HepG2 (cell line): ENCODE data around the gene COMMD4. TPM values are rescaled to one million over a fixed set of nuclear protein-coding genes. Genes with fewer than 3 reads are reported as not detected.

ENCODE experiments used
- ATAC-seq: fragments of 200-7000 bp; cut with Tn5 transposase; 3 replicates; pipeline ENCODE4 v1.9.1; 2020; ENCODE audit warnings: mild to moderate bottlenecking, moderate library complexity
- BruUV-seq: library from RNA; stranded (reverse); fragments of 400-500 nt; replicated peaks from 2 replicates; lab custom pipeline; 2021; lab: Mats Ljungman, UMichigan
- CTCF ChIA-PET: fragments of 300-600 bp; formaldehyde crosslinking; extraction: SDS; loops from one replicate; lab custom pipeline; 2021; ENCODE audit warnings: low total read pairs, inconsistent platforms, low intra/inter-chr PET ratio; lab: Yijun Ruan, JAX
- POLR2A ChIA-PET: fragments of 350-600 bp; sonication (Branson Sonifier 250); formaldehyde crosslinking; loops from one replicate; lab custom pipeline; 2020; ENCODE audit warnings: antibody characterized with exemption, inconsistent platforms; lab: Yijun Ruan, JAX
- DNase-seq: peaks from one replicate; pipeline ENCODE4 v3.0.0-alpha.2; 2015; ENCODE audit warnings: low spot score
- FAIRE-seq: peaks from 3 replicates; lab custom pipeline; 2011; peaks lifted over from hg19 to GRCh38; lab: Jason Lieb, UNC
- H2AFZ ChIP-seq: one replicate; pipeline ENCODE4 v1.6.1; 2011; ENCODE audit warnings: low read length, inconsistent platforms
- H3K27ac ChIP-seq: fragments of 300-600 bp; 3 replicates; pipeline ENCODE4 v1.8.0; 2011; ENCODE audit warnings: mixed run types, mild to moderate bottlenecking, mixed read lengths, low read length, inconsistent platforms; ENCODE audit not compliant: insufficient read depth; ENCODE audit errors: extremely low read length
- H3K27me3 ChIP-seq, 2 experiments: fragments of 200-600 bp in 1 of 2; 2 replicates in 1 of 2; 3 replicates in 1 of 2; pipeline versions ENCODE4 v1.6.0 to v1.8.0; 2011; ENCODE audit warnings: low read length in 2 of 2, mild to moderate bottlenecking in 2 of 2, moderate library complexity in 2 of 2, inconsistent platforms in 1 of 2; ENCODE audit not compliant: insufficient read depth in 2 of 2, control insufficient read depth in 1 of 2
- H3K36me3 ChIP-seq, 2 experiments: fragments of 200-600 bp in 1 of 2; replicated peaks in 1 of 2; 2 replicates in 1 of 2; 3 replicates in 1 of 2; pipeline versions ENCODE4 v1.5.1 to v1.8.0; 2011; ENCODE audit warnings: low read length in 2 of 2, inconsistent platforms in 1 of 2; ENCODE audit not compliant: insufficient read depth in 2 of 2, control insufficient read depth in 1 of 2
- H3K4me1 ChIP-seq: 2 replicates; pipeline ENCODE4 v1.5.1; 2012; ENCODE audit warnings: low read length, inconsistent platforms; ENCODE audit not compliant: insufficient read depth
- H3K4me2 ChIP-seq: 2 replicates; pipeline ENCODE4 v1.6.0; 2011; ENCODE audit warnings: low read depth, low read length, inconsistent platforms
- H3K4me3 ChIP-seq, 3 experiments: fragments of 200-600 bp in 1 of 3; sonication (generic), shearing (Covaris generic) in 1 of 3; replicated peaks in 1 of 3; 2 replicates each; pipeline ENCODE4 v1.5.1; 2011 to 2016; ENCODE audit warnings: low read length in 3 of 3, inconsistent platforms in 2 of 3, low read depth in 2 of 3, mild to moderate bottlenecking in 2 of 3, control low read depth in 1 of 3, mixed read lengths in 1 of 3; ENCODE audit not compliant: insufficient read depth in 1 of 3
- H3K79me2 ChIP-seq: one replicate; pipeline ENCODE4 v1.6.1; 2011; ENCODE audit warnings: low read length, inconsistent platforms; ENCODE audit not compliant: insufficient read depth
- H3K9ac ChIP-seq: 2 replicates; pipeline ENCODE4 v1.6.0; 2011; ENCODE audit warnings: mild to moderate bottlenecking, low read depth, low read length, inconsistent platforms; ENCODE audit not compliant: insufficient read depth
- H3K9me3 ChIP-seq: 2 replicates; pipeline ENCODE4 v1.5.1; 2012; ENCODE audit warnings: mild to moderate bottlenecking, low read length
- H4K20me1 ChIP-seq: 2 replicates; pipeline ENCODE4 v1.6.0; 2011; ENCODE audit warnings: inconsistent platforms, mild to moderate bottlenecking, low read length, moderate library complexity; ENCODE audit not compliant: insufficient read depth
- ATF7 ChIP-seq, 2 experiments: fragments of 450-650 bp in 1 of 2; sonication (generic) in 1 of 2; formaldehyde crosslinking in 1 of 2; IDR thresholded peaks; 2 replicates each; pipeline versions ENCODE4 v1.4.0 to v1.6.1; 2016 to 2020; ENCODE audit warnings: antibody characterized with exemption in 1 of 2, mild to moderate bottlenecking in 1 of 2, missing genetic modification reagents in 1 of 2
- CBX2 ChIP-seq, 2 experiments: fragments of 200-600 bp in 1 of 2; sonication (generic); formaldehyde crosslinking in 1 of 2; IDR thresholded peaks; 2 replicates each; pipeline versions ENCODE4 v1.7.0 to v1.8.1; 2018 to 2022; ENCODE audit warnings: low read depth in 2 of 2, low read length in 1 of 2, mild to moderate bottlenecking in 1 of 2, missing genetic modification reagents in 1 of 2
- ZNF337 ChIP-seq: sonication (generic); formaldehyde crosslinking; IDR thresholded peaks from 2 replicates; pipeline ENCODE4 v1.5.1; 2020; ENCODE audit warnings: missing genetic modification reagents, low read depth, mild to moderate bottlenecking, borderline replicate concordance
- WGBS: methylation state at CpG from one replicate; pipeline ENCODE4 v1.1.6; 2017; ENCODE audit warnings: low lambda C conversion rate; 5-methylcytosine and 5-hydroxymethylcytosine counted together
- in situ Hi-C: cut with HindIII; loops from 2 replicates; pipeline ENCODE4 v1.10.0; 2017; ENCODE audit warnings: low pct_unique_long_range_greater_than_20kb; ENCODE audit not compliant: extremely low pct_ligation_motif_present
- intact Hi-C: fragments of 100-400 bp; cut with micrococcal nuclease; formaldehyde crosslinking; loops from one replicate; pipeline ENCODE4 v1.10.0; 2022; ENCODE audit not compliant: unreplicated experiment
- polyA plus RNA-seq, 8 experiments: library from polyadenylated mRNA; depleted of rRNA in 3 of 8; stranded (reverse) in 7 of 8; unstranded in 1 of 8; fragments of >200 nt; fragmentation: Illumina TruSeq in 4 of 8; extraction: Trizol in 4 of 8; gene quantifications; 2 replicates each; pipeline versions ENCODE4 v1.2.1 to v1.2.3, GENCODE V29; 2011 to 2016; ENCODE audit warnings: low read depth in 4 of 8, missing spikeins in 1 of 8, mixed read lengths in 1 of 8; ENCODE audit not compliant: insufficient read depth in 1 of 8
- total RNA-seq, 5 experiments: library from RNA; depleted of rRNA; stranded (reverse); fragments of >200 nt; fragmentation: Illumina TruSeq; extraction: Trizol; gene quantifications; 2 replicates each; pipeline ENCODE4 v1.2.3, GENCODE V29; 2016; ENCODE audit warnings: low read depth in 1 of 5
- TF ChIP-seq, protein P1 (sequence below): sonication (generic); formaldehyde crosslinking; IDR thresholded peaks from 2 replicates; pipeline ENCODE4 v1.4.0; 2020; ENCODE audit warnings: missing genetic modification reagents
- TF ChIP-seq, protein P2 (sequence below): sonication (generic); formaldehyde crosslinking; IDR thresholded peaks from 2 replicates; pipeline ENCODE4 v1.5.0; 2020; ENCODE audit warnings: mild to moderate bottlenecking, missing genetic modification reagents, moderate library complexity
- TF ChIP-seq, protein P3 (sequence below): sonication (generic); formaldehyde crosslinking; IDR thresholded peaks from 2 replicates; pipeline ENCODE4 v1.5.0; 2020; ENCODE audit warnings: missing genetic modification reagents
- TF ChIP-seq, protein P4 (sequence below): sonication (generic); formaldehyde crosslinking; IDR thresholded peaks from 2 replicates; pipeline ENCODE4 v1.4.0; 2020; ENCODE audit warnings: missing genetic modification reagents, borderline replicate concordance

COMMD4 gene
- total and polyA plus RNA-seq, 2 of the 13 experiments (the other 11 are each of a cell fraction or from before 2014, with no cell fraction given), result 45.8 to 89.9 TPM

DNA sequence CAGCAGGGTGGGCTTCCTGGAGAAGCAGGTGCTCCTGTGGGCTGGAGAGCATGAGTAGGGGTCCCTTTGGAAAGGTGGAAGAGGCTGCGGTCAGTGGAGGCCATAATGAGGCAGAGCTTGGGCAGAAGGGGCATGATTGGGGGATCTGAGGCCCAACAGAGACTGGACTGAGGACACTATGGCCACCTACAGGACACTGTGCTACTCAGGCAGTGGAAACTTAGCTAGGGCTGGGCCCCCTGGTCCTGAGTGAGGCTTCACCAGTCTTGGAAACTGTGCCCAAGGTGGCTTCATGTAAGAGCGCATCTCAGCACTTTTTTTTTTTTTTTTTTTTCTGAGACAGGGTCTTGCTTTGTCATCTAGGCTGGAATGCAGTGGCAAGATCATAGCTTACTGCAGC is 6.3 kb upstream of the COMMD4 start:
- H3K79me2 ChIP-seq, result no peaks in the 10 kb centered on the region
- H4K20me1 ChIP-seq, result no peaks in the 10 kb centered on the region
- CTCF ChIA-PET, result no interaction called here
- H3K9me3 ChIP-seq, result no peaks in the 10 kb centered on the region
- WGBS, result 62% methylated on average over 2 of the region's 2 CpGs
- in situ Hi-C loops (no loop called here), intact Hi-C loops (no loop called here)
- no peak overlapping the region for H2AFZ ChIP-seq
- POLR2A ChIA-PET, result interaction anchor here (0.6 to 2.6 kb wide), 4 partner anchors 39 to 335 kb away, joined by 3 to 9 read pairs (median 4); partner anchors contain the start of genes IMP3, MAN2C1 and PPCDC
- H3K9ac ChIP-seq, result 0 out of 2 replicates have a peak overlapping the region, but pooled peaks have one; percentile 15
- DNase-seq, result no peak
- peaks cover 0 to 4% of the 10 kb centered on the region in 2 experiments; a peak in 2 of 5 replicates for H3K27me3 ChIP-seq
- peak overlapping the region in 1 of 3 experiments; percentile 27; a peak in 1 of 6 replicates for H3K4me3 ChIP-seq
- no peak for FAIRE-seq
- no peaks in the 10 kb centered on the region for H3K36me3 ChIP-seq
- TF ChIP-seq, protein P1, sequence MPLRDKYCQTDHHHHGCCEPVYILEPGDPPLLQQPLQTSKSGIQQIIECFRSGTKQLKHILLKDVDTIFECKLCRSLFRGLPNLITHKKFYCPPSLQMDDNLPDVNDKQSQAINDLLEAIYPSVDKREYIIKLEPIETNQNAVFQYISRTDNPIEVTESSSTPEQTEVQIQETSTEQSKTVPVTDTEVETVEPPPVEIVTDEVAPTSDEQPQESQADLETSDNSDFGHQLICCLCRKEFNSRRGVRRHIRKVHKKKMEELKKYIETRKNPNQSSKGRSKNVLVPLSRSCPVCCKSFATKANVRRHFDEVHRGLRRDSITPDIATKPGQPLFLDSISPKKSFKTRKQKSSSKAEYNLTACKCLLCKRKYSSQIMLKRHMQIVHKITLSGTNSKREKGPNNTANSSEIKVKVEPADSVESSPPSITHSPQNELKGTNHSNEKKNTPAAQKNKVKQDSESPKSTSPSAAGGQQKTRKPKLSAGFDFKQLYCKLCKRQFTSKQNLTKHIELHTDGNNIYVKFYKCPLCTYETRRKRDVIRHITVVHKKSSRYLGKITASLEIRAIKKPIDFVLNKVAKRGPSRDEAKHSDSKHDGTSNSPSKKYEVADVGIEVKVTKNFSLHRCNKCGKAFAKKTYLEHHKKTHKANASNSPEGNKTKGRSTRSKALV (CRISPR knock-in tag), result no peak
- TF ChIP-seq, protein P2, sequence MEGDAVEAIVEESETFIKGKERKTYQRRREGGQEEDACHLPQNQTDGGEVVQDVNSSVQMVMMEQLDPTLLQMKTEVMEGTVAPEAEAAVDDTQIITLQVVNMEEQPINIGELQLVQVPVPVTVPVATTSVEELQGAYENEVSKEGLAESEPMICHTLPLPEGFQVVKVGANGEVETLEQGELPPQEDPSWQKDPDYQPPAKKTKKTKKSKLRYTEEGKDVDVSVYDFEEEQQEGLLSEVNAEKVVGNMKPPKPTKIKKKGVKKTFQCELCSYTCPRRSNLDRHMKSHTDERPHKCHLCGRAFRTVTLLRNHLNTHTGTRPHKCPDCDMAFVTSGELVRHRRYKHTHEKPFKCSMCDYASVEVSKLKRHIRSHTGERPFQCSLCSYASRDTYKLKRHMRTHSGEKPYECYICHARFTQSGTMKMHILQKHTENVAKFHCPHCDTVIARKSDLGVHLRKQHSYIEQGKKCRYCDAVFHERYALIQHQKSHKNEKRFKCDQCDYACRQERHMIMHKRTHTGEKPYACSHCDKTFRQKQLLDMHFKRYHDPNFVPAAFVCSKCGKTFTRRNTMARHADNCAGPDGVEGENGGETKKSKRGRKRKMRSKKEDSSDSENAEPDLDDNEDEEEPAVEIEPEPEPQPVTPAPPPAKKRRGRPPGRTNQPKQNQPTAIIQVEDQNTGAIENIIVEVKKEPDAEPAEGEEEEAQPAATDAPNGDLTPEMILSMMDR (CRISPR knock-in tag), result peak; percentile 29; the same call in 1 of the 2 replicates
- TF ChIP-seq, protein P3, sequence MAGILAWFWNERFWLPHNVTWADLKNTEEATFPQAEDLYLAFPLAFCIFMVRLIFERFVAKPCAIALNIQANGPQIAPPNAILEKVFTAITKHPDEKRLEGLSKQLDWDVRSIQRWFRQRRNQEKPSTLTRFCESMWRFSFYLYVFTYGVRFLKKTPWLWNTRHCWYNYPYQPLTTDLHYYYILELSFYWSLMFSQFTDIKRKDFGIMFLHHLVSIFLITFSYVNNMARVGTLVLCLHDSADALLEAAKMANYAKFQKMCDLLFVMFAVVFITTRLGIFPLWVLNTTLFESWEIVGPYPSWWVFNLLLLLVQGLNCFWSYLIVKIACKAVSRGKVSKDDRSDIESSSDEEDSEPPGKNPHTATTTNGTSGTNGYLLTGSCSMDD (CRISPR knock-in tag), result no peak
- TF ChIP-seq ZNF337, result no peak
- no peak for TF ChIP-seq ATF7 (IDR thresholded peaks at IDR 0.05)
- no peak for TF ChIP-seq ATF7 (CRISPR knock-in tag; IDR thresholded peaks at IDR 0.05)
- TF ChIP-seq CBX2 (IDR thresholded peaks at IDR 0.05; ENCODE audit: low read depth, low read length), result no peak
- no peak for TF ChIP-seq CBX2 (CRISPR knock-in tag; IDR thresholded peaks at IDR 0.05; ENCODE audit: low read depth)
- TF ChIP-seq, protein P4, sequence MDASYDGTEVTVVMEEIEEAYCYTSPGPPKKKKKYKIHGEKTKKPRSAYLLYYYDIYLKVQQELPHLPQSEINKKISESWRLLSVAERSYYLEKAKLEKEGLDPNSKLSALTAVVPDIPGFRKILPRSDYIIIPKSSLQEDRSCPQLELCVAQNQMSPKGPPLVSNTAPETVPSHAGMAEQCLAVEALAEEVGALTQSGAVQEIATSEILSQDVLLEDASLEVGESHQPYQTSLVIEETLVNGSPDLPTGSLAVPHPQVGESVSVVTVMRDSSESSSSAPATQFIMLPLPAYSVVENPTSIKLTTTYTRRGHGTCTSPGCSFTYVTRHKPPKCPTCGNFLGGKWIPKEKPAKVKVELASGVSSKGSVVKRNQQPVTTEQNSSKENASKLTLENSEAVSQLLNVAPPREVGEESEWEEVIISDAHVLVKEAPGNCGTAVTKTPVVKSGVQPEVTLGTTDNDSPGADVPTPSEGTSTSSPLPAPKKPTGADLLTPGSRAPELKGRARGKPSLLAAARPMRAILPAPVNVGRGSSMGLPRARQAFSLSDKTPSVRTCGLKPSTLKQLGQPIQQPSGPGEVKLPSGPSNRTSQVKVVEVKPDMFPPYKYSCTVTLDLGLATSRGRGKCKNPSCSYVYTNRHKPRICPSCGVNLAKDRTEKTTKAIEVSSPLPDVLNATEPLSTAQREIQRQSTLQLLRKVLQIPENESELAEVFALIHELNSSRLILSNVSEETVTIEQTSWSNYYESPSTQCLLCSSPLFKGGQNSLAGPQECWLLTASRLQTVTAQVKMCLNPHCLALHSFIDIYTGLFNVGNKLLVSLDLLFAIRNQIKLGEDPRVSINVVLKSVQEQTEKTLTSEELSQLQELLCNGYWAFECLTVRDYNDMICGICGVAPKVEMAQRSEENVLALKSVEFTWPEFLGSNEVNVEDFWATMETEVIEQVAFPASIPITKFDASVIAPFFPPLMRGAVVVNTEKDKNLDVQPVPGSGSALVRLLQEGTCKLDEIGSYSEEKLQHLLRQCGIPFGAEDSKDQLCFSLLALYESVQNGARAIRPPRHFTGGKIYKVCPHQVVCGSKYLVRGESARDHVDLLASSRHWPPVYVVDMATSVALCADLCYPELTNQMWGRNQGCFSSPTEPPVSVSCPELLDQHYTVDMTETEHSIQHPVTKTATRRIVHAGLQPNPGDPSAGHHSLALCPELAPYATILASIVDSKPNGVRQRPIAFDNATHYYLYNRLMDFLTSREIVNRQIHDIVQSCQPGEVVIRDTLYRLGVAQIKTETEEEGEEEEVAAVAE (CRISPR knock-in tag), result no peak
- no TSS peak for BruUV-seq
- no peak overlapping the region for H3K27ac ChIP-seq
- peak overlapping the region; percentile 44 for H3K4me2 ChIP-seq
- peaks cover 7% of the 10 kb centered on the region for H3K4me1 ChIP-seq
- ATAC-seq, result peak; percentile 91
